Thoracic aorta (tissue), 2 donors: ENCODE results near the gene GIPC1. TPM values are rescaled to one million over a fixed set of nuclear protein-coding genes. Genes with fewer than 3 reads are reported as not detected.

Experiments
- ATAC-seq: fragments of 150-250 bp; one replicate; pipeline ENCODE4 v1.8.0; 2017; ENCODE audit warnings: low read depth; ENCODE audit not compliant: insufficient number of reproducible peaks, low FRiP score
- DNase-seq: peaks from one replicate; pipeline ENCODE4 v3.0.0-alpha.2; 2020; ENCODE audit warnings: low spot score
- H3K27ac ChIP-seq, 2 donors: fragments of 200-600 bp; sonication (generic); 1 replicate in 1 of 2; 2 replicates in 1 of 2; pipeline ENCODE4 v1.5.1; 2016; ENCODE audit warnings: mild to moderate bottlenecking in 2 of 2, moderate library complexity in 2 of 2
- H3K27me3 ChIP-seq: fragments of 200-600 bp; sonication (generic); replicated peaks from 2 replicates; pipeline ENCODE4 v1.6.0; 2016; ENCODE audit warnings: mild to moderate bottlenecking; ENCODE audit not compliant: insufficient read depth
- H3K36me3 ChIP-seq: fragments of 200-600 bp; sonication (generic); one replicate; pipeline ENCODE4 v1.5.1; 2016
- H3K4me1 ChIP-seq, 2 donors: fragments of 200-600 bp; sonication (generic); 1 replicate in 1 of 2; 2 replicates in 1 of 2; pipeline versions ENCODE4 v1.5.1 to v1.6.0; 2016; ENCODE audit warnings: low read depth in 2 of 2, mild to moderate bottlenecking in 1 of 2; ENCODE audit not compliant: control insufficient read depth in 1 of 2
- H3K4me3 ChIP-seq: fragments of 200-600 bp; sonication (generic); 2 replicates; pipeline ENCODE4 v1.5.1; 2016; ENCODE audit warnings: mild to moderate bottlenecking
- H3K9me3 ChIP-seq: fragments of 200-600 bp; sonication (generic); 2 replicates; pipeline ENCODE4 v1.5.1; 2016
- total RNA-seq, 2 donors: library from RNA; depleted of rRNA; stranded (reverse); fragments of >200 nt; gene quantifications; one replicate each; pipeline versions ENCODE4 v1.1.0 to v1.2.3, GENCODE V29; 2016
- TF ChIP-seq, protein P1 (sequence below): fragments of 200-600 bp; sonication (generic); IDR thresholded peaks from one replicate; pipeline ENCODE4 v1.5.1; 2019; ENCODE audit warnings: antibody characterized with exemption

GIPC1 gene
- total RNA-seq, 2 donors from 2014 or later = 56.4 to 77.8 TPM

DNA sequence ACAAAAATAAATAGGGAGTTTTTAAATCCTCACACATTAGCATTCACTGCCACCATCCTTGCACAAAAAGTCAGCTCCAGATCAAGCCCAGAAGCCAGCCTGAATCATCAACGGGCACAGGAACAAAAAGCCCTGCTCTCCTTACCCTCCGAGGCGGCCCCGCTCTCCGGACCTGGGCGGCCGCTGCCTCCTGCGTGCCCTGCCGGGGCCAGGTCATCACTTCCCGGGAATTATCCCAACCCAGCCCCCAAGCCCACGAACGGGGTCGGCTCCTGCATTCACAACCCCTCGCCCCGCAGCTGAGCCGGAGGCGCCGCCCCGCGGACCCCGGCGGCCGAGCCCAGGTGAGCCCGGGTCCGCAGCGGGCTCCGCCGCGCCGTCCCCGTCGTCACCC lies 21.5 kb upstream of the GIPC1 start:
- no peaks in the 10 kb centered on the region for H3K27me3 ChIP-seq
- H3K4me1 ChIP-seq = peaks cover 29 to 30% of the 10 kb centered on the region in 2 donors
- peak overlapping the region; percentile 82 for H3K4me3 ChIP-seq
- TF ChIP-seq, protein P1, sequence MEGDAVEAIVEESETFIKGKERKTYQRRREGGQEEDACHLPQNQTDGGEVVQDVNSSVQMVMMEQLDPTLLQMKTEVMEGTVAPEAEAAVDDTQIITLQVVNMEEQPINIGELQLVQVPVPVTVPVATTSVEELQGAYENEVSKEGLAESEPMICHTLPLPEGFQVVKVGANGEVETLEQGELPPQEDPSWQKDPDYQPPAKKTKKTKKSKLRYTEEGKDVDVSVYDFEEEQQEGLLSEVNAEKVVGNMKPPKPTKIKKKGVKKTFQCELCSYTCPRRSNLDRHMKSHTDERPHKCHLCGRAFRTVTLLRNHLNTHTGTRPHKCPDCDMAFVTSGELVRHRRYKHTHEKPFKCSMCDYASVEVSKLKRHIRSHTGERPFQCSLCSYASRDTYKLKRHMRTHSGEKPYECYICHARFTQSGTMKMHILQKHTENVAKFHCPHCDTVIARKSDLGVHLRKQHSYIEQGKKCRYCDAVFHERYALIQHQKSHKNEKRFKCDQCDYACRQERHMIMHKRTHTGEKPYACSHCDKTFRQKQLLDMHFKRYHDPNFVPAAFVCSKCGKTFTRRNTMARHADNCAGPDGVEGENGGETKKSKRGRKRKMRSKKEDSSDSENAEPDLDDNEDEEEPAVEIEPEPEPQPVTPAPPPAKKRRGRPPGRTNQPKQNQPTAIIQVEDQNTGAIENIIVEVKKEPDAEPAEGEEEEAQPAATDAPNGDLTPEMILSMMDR = no peak
- no peak for DNase-seq
- no peak for ATAC-seq
- no peaks in the 10 kb centered on the region for H3K9me3 ChIP-seq
- H3K36me3 ChIP-seq = peaks cover 24% of the 10 kb centered on the region
- peak overlapping the region; percentile 93 to 98 for H3K27ac ChIP-seq

DNA sequence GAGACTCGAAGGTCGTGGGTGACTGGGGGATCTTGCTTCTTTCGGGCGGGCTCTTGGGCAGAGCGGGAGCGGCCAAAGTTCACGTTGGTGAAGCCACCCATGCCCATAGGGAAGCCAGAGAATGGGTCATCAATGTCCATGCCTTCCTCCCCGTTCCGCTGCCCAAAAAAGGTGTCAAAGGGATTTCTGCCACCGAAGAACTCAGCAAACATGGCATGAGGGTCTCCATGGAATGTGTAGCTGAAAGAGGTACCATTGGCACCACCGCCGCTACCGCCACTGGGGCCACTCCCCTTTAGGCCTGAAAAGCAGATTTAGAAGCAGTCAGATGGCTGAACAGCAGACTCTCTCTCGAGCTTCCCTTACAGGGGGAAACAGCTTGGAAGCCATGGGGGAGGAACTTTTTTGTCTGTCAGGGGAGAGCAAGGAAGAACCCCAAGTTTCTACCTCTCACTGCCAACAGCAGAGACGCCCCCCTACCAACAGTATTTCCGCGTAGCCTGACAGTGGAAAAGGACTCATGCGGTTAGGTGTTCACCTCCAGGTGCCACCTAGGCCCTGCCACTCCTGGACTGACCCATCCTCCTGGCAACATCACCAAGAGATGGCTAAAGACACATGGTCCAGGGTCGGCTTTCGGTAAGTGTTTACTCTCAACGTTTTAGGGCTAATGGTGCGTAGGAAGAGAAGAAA lies 21.0 kb upstream of the GIPC1 start:
- peaks cover 24% of the 10 kb centered on the region for H3K36me3 ChIP-seq
- H3K4me1 ChIP-seq = peaks cover 29 to 30% of the 10 kb centered on the region in 2 donors
- TF ChIP-seq, protein P1 = no peak

DNA sequence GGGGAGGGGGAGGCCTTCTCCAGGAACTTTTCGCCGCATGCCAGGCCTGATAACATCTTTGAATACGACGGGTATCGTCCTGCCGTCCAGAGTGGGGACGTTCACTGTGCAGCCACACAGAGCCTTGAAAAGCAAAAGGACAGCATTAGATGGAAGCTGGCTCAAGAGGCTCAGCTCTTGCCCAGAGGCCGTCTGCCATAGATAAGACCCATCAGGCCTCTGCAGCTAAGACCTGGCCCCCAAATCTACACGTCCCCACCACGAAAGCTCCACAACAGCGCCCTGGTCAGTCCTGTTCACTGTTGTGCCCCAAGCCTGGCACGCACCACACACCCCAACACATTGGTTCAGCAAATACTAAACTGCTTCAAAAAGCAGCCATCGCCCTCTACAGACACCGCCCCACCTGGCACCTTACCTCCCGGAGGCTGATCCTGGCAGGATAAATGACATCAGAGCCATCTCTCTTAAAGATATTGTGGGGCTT lies 20.2 kb upstream of the GIPC1 start:
- Histone ChIP-seq H3K36me3 (peaks cover 24% of the 10 kb centered on the region), H3K9me3 (no peaks in the 10 kb centered on the region), H3K4me3 (peak overlapping the region; percentile 82), H3K4me1 (peaks cover 30 to 31% of the 10 kb centered on the region in 2 donors), H3K27ac (no peak overlapping the region), H3K27me3 (no peaks in the 10 kb centered on the region)
- DNase-seq (no peak), ATAC-seq (no peak)
- TF ChIP-seq, protein P1 = no peak

More for the DNA sequence above, 21.0 kb upstream of the GIPC1 start:
- Histone ChIP-seq H3K27me3 (no peaks in the 10 kb centered on the region), H3K4me3 (peak overlapping the region; percentile 82), H3K9me3 (no peaks in the 10 kb centered on the region), H3K27ac (peak overlapping the region; percentile 93 to 98)
- no peak for DNase-seq
- no peak for ATAC-seq

DNA sequence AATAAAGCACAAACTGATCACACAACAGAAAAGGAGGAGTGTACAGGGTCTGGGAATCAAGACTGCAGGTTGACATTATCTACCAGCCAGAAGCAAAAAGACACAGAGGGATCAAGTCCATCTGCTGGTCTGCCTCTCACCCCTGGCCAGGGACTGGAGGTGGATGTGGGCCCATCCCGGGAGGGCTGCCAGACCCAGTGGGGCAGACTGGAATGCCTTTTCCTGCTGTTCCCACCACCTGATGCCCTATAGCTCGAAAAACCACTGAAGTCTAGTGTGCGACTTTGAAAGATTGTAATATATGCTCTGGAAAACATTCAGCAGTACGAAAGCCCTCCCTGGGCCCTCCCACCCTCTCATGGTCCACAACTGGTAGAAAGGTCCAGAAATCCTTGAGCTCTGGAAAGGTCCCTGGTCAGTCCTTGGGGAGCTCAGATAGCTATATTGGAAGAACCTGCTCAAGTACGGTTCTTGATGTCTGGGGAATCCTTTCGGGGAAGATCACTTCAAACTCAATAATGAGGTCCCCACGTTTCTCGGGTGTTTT lies 19.6 kb upstream of the GIPC1 start:
- TF ChIP-seq, protein P1 = no peak
- no peak for DNase-seq
- Histone ChIP-seq H3K36me3 (peaks cover 24% of the 10 kb centered on the region), H3K9me3 (no peaks in the 10 kb centered on the region), H3K27me3 (no peaks in the 10 kb centered on the region), H3K4me1 (peaks cover 30 to 33% of the 10 kb centered on the region in 2 donors), H3K4me3 (peak overlapping the region; percentile 82), H3K27ac (no peak overlapping the region)
- no peak for ATAC-seq

DNA sequence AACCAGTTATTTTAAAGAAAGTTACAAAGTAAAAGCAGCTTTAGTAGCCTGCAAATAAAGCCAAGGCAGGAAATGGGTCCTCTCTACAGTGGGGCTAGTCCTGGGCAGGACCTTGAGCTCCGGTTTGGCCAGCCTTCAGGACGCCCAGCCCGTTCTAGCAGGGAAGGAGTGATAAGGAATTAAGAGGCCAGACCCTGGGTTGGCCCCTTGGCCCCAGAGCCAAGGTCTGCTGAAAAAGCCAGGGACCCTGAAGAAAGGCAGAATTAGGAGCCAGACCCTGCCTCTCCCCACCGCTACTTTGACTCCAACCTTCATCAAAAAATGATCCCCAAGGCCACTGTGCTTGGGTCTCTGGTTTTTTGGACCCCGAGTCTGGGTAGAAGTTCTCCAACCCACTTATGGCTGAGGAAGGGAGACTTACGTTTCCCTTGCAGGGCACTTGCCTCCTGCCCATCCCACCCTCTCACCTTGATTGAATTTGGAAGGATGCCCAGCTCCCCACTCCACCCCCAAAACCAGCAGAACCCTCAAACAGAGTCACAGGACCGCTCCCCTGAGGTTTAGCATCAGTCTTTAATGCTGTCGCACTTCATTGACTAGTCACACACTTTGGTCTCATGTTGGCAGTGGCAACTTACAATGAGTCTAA lies 18.4 kb upstream of the GIPC1 start:
- H3K4me1 ChIP-seq = peaks cover 28 to 33% of the 10 kb centered on the region in 2 donors
- H3K4me3 ChIP-seq = no peak overlapping the region
- no peak overlapping the region for H3K27ac ChIP-seq
- DNase-seq = no peak
- peaks cover 24% of the 10 kb centered on the region for H3K36me3 ChIP-seq
- no peaks in the 10 kb centered on the region for H3K9me3 ChIP-seq
- ATAC-seq = no peak
- no peaks in the 10 kb centered on the region for H3K27me3 ChIP-seq
- TF ChIP-seq, protein P1 = no peak
